ENCODE results near the gene EDEM3. TPM values are rescaled to one million over a fixed set of nuclear protein-coding genes. Genes with fewer than 3 reads are reported as not detected.
"Not testable (repeated sequence)": the region's sequence is repeated elsewhere in the genome, so short reads cannot be mapped to it uniquely, and the experiment has no call there.

Gene EDEM3
- total RNA-seq, result 27.0 TPM

DNA sequence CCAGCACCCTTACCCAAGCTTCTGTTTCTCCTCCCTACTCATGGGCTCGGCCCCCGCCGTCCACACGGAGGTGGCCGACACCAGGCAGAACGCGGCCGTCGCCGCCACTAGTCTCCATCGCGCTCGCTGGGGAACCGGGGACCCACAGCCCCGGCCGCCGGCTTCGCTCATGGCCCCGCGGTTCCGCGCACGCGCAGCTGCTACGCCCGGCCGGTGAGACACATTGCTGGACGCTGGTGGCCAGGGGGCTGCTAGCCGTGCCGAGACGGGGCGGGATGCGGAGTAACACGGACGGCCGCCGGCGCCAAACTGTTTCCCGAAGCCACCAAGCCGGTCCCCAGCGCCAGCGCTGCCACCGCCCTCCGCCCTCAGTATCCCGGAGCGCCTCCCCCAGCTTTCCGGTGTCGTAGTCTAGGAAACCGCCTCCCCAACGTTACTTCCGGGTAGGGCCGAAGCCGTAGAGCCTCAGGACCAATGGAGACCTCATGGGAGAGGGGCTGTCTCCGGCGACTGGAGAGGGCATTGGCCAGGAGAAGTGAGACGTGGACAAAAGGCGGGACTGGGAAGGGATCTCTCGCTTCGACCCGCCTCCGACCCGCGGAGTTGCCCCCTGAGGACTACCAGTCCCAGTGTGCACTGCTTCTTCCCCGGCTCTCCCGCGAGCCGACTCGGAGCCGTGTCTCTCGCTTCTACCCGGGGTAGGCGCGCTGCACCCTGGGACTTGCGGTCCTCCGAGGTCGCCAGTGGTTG lies at the start of gene EDEM3:
EDEM3 (minus strand) TSS at position 383 of the 750 bp plus-strand sequence; CDS start at position 171, 212 bp downstream.
- peak; percentile 92 for ATAC-seq

GRCh38 chr1:184804220-184804619 lies 49.6 kb upstream of the EDEM3 start:
- ATAC-seq (no peak), DNase-seq (ENCODE audit: low spot score) (no peak)

More for the DNA sequence above, at the start of gene EDEM3:
- peak; percentile 99 for DNase-seq (ENCODE audit: low spot score)

DNA sequence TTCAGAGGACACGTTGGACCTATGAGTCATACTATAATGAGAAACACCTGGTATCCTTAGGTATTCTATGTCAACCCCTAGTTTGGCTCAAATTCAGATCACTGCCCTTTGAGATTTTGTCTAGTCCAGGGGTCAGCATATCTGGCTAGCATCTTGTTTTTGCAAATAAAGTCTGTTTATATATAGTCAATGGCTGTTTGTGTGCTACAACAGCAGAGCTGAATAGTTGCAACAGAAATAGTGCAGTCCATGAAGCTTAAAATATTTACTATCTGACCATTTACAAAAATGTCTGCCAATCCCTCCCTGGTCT lies 48.5 kb upstream of the EDEM3 start:
- no peak for DNase-seq (ENCODE audit: low spot score)
- ATAC-seq, result peak; percentile 47

- ATAC-seq, result no peak
- no peak for DNase-seq (ENCODE audit: low spot score)
Observed at GRCh38 chr1:184802354-184803179, 47.9 kb upstream of the EDEM3 start.

DNA sequence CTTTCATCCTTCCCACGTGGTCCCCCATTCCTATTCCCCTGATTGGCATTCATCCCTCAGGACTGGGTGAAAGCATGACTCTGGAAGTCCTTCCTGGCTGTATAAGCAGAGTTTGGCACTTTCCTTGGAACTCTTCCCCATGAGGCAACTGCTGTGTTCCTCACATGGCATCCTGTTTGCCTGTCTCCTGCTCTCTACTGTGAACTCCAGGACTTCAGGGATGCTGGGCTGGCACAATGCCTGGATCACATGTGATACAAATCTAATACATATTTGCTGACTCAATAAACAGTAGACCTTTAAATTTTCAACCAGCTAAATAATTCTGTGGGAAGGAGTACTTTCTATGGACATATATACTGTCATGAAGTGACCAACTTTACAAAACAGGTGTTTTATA lies 46.8 kb upstream of the EDEM3 start:
- ATAC-seq (peak; percentile 23), DNase-seq (ENCODE audit: low spot score) (peak; percentile 58)

GRCh38 chr1:184800876-184801275 lies 46.2 kb upstream of the EDEM3 start:
- ATAC-seq, result no peak

DNA sequence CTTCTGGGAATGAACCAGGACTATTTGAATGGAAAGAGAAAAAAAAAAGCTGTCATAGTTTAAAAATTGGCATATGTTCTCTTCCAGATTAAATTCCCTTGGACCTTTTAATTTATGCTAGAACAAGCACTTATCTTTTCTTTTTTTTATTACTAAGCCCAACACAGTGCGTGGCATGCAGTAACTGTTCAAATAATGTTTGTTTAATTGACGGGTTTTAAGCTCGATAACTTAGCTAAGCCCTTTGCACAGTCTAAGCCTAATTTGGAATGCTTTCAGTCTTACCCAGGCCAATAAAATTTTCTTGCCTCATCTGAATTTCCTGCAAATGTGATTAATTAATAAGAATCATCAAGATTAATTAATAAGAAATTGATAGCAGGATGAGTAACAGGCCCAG lies 39.3 kb upstream of the EDEM3 start:
- ATAC-seq (peak; percentile 45), DNase-seq (ENCODE audit: low spot score) (no peak)

More at GRCh38 chr1:184800876-184801275, 46.2 kb upstream of the EDEM3 start:
- DNase-seq (ENCODE audit: low spot score), result no peak

GRCh38 chr1:184792450-184792969 lies 37.9 kb upstream of the EDEM3 start:
- peak; percentile 92 for DNase-seq (ENCODE audit: low spot score)
- ATAC-seq, result peak; percentile 93

DNA sequence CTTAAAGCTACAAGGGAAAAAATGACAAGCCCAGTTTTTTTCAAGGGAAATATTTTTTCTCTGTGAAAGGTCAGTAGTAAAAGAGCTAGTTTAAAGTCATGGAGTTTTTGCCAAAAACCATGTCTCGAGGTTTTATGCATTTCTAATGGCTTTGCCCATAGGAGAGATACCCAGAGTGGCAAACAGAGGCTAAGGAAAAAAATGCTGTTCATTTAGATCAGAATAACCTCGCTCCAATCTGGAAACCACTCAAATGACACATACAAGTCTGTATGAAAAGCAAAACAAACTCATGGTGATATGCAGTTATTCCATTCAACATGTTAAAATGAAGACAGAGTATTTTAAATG lies 36.9 kb upstream of the EDEM3 start:
- ATAC-seq, result no peak
- DNase-seq (ENCODE audit: low spot score), result no peak

GRCh38 chr1:184790642-184791549 lies 36.2 kb upstream of the EDEM3 start:
- ATAC-seq (no peak), DNase-seq (ENCODE audit: low spot score) (no peak)

GRCh38 chr1:184789884-184790283 lies 35.2 kb upstream of the EDEM3 start:
- no peak for DNase-seq (ENCODE audit: low spot score)
- no peak for ATAC-seq

DNA sequence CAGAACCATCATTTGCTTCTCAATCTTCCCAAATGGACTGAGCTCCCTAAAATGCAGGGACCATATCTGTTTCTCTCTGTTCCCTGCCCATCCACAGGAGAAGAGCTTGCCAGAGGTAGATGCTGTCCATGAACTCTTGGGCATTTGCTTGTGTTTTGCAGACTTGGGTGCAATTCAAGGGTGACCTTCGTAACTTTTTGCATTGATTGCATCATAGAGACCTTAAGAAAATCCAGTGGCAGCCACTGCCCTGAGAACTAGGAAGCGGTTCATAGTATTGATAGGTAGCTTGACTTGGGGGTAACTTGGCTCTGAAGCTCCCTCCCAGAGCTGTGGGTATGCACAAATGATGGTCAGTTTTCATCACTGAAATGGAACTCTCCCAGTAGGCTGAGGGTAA lies 34.3 kb upstream of the EDEM3 start:
- ATAC-seq (no peak), DNase-seq (ENCODE audit: low spot score) (no peak)

GRCh38 chr1:184785529-184785928 lies 30.9 kb upstream of the EDEM3 start:
- ATAC-seq, result no peak
- no peak for DNase-seq (ENCODE audit: low spot score)

DNA sequence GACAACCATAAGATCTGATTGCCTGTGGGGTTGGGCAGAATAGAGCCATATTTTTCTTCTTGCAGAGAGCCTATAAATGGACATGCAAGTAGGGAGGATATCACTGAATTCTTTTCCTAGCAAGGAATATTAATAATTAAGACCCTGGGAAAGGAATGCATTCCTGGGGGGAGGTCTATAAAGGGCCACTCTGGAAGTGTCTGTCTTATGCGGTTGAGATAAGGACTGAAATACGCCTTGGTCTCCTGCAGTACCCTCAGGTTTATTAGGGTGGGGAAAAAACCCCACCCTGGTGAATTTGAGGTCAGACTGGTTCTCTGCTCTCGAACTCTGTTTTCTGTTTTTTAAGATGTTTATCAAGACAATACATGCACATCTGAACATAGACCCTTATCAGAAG lies 29.1 kb upstream of the EDEM3 start:
- not testable (repeated sequence) for ATAC-seq; DNase-seq (ENCODE audit: low spot score)

DNA sequence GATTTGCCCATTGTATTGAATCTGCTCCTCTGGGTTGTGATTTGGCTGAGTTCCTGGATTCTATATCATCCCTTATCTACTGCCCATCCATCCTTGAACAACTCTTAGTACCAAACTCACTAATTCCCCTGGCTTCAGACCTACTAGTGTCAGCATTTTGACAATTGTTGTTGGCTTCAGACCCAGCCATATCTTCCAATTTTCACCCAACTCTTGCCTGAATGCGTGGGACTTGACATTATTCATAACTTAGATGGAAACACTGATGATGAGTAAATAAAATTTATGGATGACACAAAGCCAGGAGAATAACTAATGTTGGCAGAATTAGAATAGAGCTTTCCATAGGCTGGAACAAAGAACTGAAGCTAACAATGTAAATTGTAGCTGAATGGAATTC lies 27.3 kb upstream of the EDEM3 start:
- DNase-seq (ENCODE audit: low spot score), result no peak
- ATAC-seq, result no peak

- DNase-seq (ENCODE audit: low spot score) (no peak), ATAC-seq (no peak)
Observed at GRCh38 chr1:184775885-184776284, 21.2 kb upstream of the EDEM3 start.

GRCh38 chr1:184775329-184775728 lies 20.7 kb upstream of the EDEM3 start:
- no peak for ATAC-seq
- no peak for DNase-seq (ENCODE audit: low spot score)

DNA sequence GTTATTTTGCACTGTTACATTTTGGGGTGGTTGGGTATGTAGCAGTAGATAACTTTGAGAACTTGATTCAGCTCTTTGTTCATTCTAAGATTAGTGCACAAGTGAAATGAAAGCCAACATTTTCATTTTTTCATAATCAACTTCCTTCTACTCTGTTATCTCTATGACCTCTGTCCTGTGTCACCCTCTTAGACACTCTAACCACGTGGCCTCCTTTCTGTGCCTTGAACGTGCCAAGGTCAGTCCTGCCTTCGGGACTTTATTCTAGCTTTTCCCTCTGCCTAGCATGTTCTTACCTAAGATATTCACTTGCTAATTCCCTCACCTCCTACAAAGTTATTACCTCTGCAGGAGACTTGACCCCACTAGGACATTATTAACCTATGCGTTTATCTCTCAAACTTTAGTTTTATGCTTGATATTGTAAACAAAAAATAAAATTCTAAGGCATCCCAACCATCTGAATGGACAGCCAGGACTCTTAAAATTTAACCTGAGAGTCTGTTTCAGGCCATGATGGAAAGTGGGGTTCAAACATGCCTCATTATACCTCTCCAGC lies 19.2 kb upstream of the EDEM3 start:
- DNase-seq (ENCODE audit: low spot score), result no peak
- ATAC-seq, result peak; percentile 78

DNA sequence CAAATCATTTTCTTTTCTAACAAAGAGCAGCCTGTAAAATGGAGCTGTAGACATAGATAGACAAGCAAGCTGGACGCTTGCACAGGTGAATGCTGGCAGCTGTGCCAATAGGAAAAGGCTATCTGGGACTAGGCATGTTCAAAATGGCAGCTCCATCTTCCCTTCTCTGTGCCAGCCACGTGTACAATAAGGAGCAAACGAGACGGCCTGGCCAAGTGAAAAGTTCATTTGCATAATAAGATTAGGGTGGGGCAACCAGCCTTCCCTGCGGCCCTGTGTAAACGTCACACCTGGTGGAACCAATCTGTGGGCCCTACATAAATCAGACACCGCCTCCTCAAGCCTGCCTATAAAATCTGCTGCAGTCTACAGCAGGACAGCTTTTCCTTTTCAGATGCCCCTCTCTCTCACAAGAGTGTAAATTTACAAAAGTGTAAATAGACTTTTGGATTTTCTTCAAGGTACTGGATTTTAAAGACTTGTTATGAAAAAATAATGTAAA lies 16.6 kb upstream of the EDEM3 start:
- no peak for ATAC-seq
- DNase-seq (ENCODE audit: low spot score), result no peak

DNA sequence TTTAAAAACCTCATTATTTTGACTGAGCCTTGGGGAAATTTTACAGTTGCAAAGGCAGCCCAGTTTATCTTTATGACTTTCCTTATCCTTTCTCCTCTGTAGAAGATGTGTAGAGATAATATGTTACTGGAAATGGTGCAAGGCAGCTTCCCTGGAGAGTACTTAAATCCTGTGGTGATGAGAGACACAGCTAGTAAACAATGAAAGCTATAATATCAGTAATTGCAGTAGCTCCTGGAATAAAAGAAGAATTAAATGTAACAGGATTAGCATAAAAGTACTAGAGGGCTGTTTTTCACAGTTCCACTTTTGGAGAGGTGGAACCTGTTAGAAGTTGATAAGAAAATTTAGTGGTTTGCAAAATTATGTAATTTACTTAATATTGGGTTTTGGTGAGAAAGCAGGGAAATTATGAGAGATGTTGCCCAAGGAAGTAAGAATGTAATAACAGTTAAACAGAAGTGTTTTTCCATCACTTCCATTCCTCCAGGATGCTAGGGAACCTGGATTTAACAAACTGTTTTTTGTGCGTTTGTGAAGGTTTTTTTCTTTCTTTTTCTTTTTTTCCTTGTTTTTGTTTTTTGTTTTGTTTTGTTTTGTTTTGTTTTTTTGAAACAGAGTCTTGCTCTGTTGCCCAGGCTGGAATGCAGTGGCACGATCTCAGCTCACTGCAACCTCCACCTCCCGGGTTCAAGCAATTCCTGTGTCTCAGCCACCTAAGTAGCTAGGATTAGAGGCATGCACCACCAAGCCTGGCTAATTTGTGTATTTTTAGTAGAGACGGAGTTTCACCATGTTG lies 15.7 kb upstream of the EDEM3 start:
- DNase-seq (ENCODE audit: low spot score), result no peak
- ATAC-seq, result no peak

Measured in left lobe of liver (tissue), 2 donors.